GM21717 (cell line): ENCODE measurements around the gene ST6GALNAC1.
"Not testable (repeated sequence)": the region's sequence is repeated elsewhere in the genome, so short reads cannot be mapped to it uniquely, and the experiment has no call there.

Experiments used
- ATAC-seq: cut with Tn5 transposase; IDR thresholded peaks from one replicate; pipeline ENCODE4 v1.9.1; 2021; ENCODE audit warnings: mild to moderate bottlenecking, moderate library complexity; ENCODE audit not compliant: unreplicated experiment

ST6GALNAC1 gene

DNA sequence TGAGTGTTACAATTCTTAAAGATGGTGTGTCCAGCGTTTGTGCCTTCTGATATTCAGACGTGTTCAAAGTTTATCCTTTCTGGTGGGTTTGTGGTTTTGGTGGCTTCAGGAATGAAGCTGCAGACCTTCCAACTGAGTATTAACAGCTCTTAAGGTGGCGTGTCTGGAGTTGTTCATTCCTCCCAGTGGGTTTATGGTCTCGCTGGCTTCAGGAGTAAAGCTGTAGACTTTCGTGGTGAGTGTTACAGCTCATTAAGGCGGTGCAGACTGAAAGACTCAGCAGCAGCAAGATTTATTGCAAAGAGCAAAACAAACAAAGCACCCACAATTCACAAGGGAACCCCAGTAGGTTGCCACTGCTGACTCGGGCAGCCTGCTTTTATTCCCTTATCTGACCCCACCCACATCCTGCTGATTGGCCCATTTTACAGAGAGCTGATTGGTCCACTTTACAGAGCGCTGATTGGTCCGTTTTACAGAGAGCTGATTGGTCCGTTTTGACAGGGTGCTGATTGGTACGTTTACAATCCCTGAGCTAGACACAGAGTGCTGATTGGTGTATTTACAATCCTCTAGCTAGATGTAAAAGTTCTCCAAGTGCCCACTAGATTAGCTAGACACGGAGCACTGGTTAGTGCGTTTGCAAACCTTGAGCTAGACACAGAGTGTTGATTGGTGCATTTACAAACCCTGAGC, 29.3 kb downstream of the ST6GALNAC1 start:
- not testable (repeated sequence) for ATAC-seq

DNA sequence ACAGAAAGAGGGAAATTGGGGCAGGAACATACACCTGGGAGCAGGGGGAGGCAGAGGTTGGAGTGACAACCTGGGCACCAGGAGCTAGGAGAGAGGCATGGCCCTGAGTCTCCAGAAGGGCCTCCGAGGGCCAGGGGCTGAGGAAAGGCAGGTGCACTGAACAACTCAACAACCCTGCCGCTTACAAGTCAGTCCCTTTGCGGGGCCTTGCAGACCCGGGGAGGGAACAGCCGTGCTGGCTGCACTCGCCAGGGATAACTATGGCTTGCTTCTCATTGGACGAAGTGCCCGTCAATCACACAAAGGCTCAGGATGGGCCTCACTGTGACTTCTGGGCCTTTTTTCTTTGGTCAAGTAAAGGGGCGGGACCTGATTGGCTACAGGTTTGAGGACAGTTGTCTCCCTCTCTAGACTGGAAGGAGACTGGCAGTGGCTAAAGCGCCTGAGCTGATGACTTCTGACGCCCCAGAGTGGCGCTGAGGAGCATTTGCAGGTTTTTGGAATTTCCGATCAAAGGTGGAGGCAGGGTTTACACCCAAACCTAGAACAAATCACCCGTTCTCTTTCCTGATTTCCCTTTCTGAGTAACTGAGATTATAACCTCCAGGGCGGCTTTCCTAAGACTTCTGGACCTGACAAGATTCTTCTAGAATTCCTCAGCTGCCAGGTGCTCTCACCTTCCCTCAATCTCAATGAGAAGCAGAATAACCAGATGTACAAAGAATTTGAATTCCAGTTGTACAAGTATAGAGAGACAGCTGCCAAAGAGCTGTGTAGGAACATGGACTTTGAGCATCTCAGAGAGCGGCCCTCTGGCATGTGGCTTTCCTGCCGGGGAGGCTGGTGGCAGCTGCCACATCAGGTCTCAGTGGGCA, 30.3 kb downstream of the ST6GALNAC1 start:
- ATAC-seq: no peak

DNA sequence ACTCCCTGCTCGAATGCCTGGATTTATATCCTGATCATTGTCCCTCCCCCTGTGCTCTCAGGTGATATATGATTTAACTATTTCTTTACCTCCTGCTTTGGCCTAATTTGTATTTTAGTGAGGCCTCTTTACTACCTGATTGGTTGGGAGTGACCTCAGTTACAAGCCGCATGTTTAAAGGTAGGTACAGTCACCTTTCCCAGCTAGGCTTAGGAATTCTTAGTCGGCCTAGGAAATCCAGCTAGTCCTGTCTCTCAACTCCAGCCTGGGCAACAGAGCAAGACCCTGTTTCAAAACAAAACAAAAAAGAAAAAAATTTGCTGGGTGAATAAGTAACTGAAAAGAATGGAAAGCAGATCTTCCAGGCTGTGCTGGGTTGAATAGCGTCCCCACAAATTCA, 31.1 kb downstream of the ST6GALNAC1 start:
- ATAC-seq: no peak

DNA sequence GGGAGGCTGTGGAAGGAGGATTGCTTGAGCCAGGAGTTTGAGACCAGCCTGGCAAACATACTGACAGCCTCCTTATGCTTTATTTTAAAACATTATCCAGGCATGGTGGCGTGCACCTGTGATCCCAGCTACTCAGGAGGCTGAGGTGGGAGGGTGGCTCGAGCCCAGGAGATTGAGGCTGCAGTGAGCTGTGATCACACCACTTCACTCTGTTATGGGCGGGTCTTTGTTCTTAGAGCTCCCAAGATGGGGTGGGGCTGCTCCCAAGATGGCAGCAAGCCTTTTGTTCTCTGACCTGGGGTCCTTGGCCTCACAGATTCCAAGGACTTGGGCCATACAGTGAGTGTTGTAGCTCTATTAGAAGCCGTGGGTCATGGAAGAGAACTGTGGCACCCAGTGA, 31.8 kb downstream of the ST6GALNAC1 start:
- no peak for ATAC-seq

DNA sequence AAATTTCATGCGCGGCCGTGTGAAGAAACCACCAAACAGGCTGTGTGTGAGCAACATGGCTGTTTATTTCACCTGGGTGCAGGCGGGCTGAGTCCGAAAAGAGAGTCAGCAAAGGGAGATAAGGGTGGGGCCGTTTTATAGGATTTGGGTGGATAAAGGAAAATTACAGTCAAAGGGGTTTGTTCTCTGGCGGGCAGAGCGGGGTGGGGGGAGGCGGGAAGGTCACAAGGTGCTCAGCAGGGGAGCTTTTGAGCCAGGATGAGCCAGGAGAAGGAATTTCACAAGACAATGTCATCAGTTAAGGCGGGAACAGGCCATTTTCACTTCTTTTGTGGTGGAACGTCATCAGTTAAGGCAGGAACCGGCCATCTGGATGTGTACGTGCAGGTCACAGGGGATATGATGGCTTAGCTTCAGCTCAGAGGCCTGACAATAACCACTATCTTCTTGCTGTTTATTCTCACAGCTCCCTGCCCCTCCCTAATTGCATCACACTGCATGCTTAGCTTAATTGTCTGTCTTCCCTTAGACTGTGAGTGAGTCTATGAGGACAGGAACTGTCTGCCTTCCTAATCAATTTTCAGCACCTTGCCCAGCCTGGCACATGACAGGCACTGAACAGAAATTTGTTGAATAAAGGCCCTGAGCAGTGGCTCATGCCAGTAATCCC, 32.3 kb downstream of the ST6GALNAC1 start:
- not testable (repeated sequence) for ATAC-seq

DNA sequence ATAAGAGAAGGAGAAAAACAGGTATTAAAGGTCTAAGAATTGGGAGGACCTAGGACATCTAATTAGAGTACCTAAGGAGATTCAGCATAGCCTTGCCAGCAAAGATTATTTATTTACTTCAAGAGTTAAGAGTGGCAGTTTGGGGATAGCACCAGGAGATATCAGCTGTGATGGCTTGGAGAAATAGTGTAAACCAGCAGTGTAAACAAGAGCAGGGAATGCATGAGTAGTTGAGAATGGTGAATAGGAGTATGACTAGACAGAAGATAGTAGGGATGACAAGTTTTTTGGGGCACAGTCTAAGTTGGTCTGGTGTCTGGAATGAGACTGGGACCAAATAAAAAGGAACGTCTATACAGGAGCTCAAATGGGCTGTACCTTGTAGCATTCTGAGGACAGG, 36.9 kb downstream of the ST6GALNAC1 start:
- not testable (repeated sequence) for ATAC-seq

DNA sequence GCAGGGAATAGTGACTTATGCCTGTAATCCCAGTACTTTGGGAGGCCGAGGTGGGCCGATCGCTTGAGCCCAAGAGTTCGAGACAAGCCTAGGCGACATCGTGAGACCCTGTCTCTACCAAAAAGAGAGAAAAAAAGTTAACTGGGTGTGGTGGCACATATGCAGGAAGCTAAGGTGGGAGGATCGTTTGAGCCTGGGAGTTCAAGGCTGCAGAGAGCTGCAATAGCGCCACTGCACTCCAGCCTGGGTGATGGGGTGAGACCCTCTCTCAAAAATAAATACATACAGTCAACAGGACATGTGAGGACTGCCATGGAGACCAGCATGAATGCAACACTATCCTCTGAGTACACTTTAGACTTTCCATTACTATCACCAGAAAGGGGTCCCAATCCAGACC, 42.5 kb downstream of the ST6GALNAC1 start:
- ATAC-seq: no peak

DNA sequence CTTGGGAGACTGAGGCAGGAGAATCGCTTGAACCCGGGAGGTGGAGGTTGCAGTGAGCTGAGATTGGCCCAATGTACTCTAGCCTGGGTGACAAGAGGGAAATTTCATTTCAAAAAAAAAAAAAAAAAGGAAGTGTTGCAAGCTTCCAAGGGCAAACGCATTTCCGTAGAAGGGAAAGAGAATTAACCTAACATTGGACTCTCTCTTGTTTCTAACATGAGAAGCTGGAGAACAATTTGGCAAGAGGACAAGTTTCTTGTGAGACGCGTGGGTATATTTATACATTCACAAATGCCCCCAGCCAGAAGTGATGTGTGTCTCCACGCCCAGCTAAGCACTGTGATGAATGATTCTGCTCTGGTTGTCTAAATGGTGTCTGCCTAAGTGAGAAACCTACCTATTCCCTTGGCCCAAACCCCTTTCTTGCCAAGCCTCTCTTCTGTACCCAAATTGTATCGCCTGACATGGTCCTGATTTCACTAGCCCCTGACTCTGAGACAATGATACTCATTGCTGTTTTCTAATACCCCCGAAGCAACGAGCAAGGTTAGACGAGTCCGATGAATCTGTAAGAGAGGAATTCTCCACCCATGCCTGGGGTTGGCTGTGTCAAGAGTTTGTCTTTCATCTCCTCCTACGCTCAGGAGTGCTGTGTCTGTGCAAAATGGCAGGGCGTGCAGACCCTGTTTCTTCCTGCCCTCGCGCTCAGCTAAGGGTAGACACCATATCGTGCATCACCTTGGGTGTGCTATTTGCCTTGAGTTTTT, 43.7 kb downstream of the ST6GALNAC1 start:
- ATAC-seq: no peak

DNA sequence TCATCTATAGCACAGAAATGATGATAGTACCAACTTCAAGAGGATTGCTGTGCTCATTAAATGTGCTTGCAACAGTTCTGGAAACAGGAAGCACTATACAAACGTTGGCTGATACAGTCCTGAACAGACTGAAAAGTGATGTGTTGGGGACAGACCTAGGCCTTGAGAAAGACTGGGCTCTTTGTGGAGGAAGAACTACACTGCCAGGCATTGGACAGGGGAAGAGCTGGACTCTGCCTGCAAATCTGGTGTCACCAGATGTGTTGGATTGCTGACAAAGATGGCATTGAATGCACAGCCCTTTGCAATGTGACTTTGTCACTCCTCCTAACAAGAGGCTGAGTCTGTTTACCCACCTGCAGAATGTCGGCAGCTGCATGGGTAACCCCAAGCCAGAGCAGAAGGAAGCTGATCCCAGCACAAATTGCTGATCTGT, 45.5 kb downstream of the ST6GALNAC1 start:
- no peak for ATAC-seq

DNA sequence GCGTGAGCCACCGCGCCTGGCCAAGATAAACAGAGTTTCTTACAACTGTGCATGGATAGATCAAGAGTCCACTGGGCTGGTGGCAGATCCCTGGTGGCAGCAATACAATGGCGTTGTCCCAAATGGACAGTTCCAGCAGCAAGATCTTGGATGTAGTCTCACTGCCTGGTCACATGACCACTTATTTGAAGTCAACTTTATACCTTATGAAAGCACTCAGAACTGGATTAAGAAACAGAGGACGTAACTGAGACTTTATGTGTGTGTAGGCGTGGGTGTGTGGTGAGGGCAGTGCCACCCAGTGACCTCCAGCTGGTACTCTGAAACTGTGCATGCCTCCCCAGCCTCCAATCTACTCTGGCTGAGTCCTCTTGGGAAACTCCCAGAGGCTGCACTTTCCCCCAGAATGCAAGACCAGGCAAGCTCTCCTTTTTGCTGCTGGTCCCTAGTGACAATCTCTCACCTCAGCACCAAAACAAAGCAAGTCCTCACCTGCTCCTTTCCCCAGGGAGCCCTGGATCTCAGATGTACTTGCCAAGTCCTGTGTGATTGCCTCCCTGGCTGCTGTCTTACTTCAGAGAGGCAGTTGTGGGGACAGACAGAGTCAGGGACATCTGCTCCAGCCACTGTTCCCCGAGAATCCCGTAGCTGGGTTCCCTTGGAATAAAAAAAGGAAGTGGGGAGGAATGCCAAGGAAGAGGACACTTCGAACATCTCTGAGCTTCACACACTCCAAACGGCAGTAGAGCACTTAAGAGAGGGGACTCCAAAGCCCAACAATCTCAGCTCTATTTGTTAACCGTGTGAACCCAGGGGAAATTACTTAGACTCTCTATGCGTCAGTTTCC, 46.2 kb downstream of the ST6GALNAC1 start:
- ATAC-seq: no peak

DNA sequence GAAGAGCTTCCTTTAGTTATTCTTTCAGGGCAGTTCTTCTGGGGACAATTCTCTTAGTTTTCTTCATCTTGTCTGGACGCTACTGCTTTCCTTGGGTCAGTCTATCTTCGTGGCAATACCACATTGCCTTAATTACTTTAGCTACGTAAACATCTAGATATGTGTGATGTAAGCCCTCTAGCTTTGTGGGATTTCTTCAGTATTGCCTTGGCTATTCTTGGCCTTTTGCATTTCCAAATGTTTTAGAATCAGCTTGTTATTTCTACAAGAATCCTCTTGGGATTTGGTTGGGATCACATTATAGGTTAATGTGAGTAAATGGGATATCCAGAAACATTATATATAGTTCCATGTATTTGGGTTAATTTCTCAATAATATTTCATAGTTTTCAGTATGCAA, 48.9 kb downstream of the ST6GALNAC1 start:
- no peak for ATAC-seq

DNA sequence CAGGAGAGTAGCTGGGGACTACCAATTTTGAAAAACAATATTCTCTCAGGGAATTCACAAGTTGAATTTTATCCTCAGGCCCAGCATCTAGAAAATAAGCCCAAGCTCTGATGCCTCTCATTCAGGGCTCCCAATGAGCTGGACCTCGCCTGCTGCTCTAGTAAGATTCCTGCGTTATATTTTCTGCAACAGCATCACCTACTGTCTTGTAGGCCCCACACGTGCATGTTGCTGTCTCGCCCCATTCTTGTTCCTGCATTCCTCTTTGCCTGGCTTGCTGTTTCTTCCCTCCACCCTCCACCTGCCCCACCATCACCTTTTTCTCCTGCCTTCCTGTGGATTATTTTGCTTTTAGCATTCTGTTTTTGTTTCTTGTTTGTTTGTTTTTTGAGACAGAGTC, 49.6 kb downstream of the ST6GALNAC1 start:
- ATAC-seq: no peak

DNA sequence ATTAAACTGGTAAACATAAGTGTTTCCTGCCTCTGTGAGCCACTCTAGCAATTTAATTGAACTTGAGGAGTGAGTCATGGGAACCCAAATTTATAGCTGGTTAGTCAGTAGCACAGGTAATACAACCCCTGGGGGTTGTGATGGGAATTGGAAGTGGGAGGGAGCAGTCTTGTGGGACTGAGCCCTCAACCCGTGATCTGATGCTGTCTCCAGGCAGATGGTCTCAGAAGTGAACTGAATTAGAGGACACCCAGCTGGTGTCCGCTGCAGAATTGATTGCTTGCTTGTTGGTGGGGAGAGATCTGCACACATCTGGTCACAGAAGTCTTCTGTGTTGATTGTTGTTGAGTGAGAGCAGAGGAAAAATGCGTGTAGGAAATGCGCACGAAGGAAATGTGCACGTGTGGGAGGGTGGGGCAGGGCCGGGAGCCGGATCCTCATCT, 50.2 kb downstream of the ST6GALNAC1 start:
- no peak for ATAC-seq

DNA sequence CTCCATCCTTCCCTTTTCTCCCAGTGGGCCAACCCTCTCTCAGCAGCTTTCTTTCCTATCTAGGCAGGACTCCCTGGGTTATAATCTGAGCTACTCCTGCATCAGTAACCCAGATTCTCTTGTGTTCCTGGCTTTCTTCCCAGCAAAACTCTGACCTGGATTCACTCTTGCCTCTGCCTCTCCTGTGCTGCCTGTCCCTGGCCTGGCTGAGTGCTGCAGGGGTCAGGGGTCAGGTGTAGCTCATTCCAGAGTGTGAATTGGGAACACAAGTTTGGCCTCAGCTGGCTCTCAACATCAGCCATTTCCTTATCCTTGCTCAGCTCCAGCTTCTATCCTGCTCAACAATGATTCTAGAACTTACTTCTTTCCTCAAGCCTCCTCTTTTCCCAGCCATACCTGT, 55.4 kb downstream of the ST6GALNAC1 start:
- ATAC-seq: no peak

DNA sequence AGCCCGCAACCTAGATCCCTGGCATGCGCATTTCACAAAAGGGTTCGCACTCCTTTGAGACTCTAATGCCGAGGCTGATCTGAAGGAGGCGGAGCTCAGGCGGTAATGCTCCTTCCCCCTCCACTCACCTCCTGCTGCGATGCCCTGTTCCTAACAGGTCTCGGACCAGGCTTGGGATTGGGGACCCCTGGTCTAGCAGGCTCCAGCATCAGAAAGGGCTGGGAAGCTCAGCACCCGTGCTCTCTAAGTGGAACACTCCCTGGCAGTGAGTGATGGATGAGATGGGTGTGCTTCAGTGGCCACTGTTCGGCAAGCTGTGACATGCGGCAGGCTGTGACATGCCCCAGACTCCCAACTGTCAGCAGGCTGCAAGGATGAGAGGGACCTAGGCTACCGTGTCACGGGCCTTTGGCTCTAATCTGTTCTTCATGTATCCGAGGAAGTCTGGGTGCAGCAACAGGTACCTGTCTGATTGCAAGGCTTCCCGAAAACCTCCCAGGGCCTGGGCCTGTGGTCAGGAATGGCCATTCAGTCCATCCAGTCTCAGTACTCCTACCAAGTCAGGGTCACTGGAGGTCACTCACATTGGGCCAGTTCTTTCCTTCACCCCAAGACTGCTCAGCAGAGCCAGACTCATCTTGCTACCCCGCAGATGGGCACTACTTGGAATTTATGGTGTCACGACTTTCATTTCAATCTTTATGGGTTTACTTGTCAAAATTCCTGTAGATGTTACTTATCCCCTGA, 56.6 kb downstream of the ST6GALNAC1 start:
- no peak for ATAC-seq

DNA sequence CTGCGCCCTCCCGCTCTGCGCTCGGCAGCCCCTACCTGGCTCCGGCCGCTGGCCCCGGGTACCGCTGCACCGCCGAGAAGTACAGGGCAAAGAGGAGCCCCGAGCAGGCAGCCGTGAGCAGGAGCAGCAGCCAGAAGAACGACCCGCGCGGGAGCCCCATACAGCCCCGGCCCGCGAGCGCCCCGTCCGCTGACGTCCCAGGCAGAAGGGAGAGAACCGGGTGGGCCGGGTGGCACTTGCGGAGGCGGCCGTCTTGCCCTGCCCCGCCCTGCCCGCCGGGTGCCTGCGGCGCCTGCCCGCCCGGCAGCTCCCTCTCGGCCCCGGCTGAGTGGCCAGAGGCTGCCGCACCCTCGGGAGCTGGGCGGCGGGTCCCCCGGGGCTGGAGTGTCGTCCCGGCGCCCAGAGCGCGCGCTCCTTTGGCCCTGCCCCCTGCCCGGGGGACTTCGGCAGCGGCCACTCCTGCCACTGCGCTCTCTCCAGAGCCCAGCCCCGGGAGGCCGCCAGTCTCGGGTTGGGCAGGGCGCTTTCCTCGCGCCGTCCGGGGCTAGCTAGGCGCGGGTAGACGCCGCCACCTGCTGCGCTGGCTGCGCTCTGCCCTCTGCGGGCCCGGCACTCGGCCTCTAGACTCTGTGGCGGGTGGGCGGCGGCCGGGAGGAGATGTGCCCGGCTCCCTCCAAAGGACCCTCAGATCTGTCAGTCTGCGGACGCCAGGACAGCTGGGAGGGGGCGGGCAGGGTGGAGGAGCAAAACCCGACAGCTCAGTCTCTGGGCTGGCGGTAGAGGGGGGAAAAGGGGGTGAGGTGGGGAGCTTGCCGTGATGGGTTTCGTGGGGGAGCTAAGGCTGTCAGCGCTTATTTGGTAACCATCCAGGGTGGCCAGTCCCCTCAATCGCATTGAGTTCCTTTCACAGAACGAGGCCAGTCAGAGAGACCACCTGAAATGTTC, 57.6 kb downstream of the ST6GALNAC1 start, which contains the start of gene ST6GALNAC2:
TSS of gene ST6GALNAC2 (minus strand) at position 212 of the 945 bp plus-strand sequence. CDS start at position 160, 52 bp downstream.
- no peak for ATAC-seq

DNA sequence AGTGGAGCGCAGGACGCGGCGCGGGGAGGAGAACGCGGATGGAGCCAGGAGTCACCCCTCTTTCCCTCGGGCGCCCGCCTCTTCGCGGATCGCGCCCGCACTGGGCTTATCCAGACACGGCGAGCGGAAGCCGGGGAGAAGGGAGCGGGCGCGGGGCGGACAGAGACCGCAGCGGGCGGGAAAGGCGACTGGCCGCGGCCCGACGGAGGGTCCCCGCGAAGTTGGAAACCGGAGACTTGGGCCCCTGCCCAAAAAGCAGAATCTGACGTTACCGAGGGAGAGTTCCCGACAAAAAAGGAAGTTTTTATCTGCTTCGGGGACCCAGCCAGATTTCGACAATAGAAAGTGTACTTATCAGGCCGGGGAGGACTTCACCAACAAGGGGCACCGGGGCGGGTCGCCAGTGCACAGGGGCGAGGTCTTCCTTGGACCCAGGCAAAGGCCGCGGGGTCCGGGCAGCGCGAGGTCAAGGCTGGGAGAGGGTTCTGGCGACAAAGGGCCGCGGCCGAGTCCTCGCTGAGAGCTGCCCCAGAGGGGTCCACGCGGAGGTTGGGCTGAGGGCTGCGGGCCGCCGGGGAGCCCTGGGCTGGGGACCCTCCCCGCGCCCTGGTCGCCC, 58.4 kb downstream of the ST6GALNAC1 start:
- no peak for ATAC-seq
